ENCODE measurements around the gene PIK3C3. TPM values are rescaled to one million over a fixed set of nuclear protein-coding genes. Genes with fewer than 3 reads are reported as not detected.

The PIK3C3 gene
- polyA plus RNA-seq, 1 donor from 2014 or later: 42.9 TPM

- Histone ChIP-seq H3K79me2 (replicated peaks; ENCODE audit: insufficient read depth, low read length) (no peaks in the 10 kb centered on the region), H3K4me3 (ENCODE audit: low read length) (no peak overlapping the region), H3K36me3 (ENCODE audit: insufficient read depth, low read length) (no peaks in the 10 kb centered on the region), H3F3A (ENCODE audit: insufficient read depth, low read length, poor library complexity, severe bottlenecking) (no peaks in the 10 kb centered on the region), H3K9me3 (ENCODE audit: low read length) (no peaks in the 10 kb centered on the region), H4K20me1 (ENCODE audit: insufficient read depth) (no peaks in the 10 kb centered on the region), H3K9ac (ENCODE audit: low read length) (no peak overlapping the region), H3K9me2 (ENCODE audit: insufficient read depth, low read length) (no peaks in the 10 kb centered on the region), H3K4me2 (ENCODE audit: low read length) (no peak overlapping the region), H3K27ac (ENCODE audit: low read length) (no peak overlapping the region), H3K27me3 (ENCODE audit: insufficient read depth, low read depth, low read length) (no peaks in the 10 kb centered on the region), H2AFZ (ENCODE audit: low read depth, low read length) (no peak overlapping the region)
- TF ChIP-seq SMC3 (conservative IDR thresholded peaks at IDR 0.05; ENCODE audit: poor library complexity) (no peak), POLR2AphosphoS5 (IDR thresholded peaks at IDR 0.05) (no peak), EZH2 (IDR thresholded peaks at IDR 0.05; ENCODE audit: borderline replicate concordance, insufficient read depth, low read length, poor library complexity, severe bottlenecking) (no peak), REST (IDR thresholded peaks at IDR 0.05; ENCODE audit: borderline replicate concordance) (no peak), RAD21 (conservative IDR thresholded peaks at IDR 0.05) (no peak), MXI1 (conservative IDR thresholded peaks at IDR 0.05; ENCODE audit: poor library complexity, severe bottlenecking) (no peak), CTCF (IDR thresholded peaks at IDR 0.05; ENCODE audit: poor library complexity, severe bottlenecking) (no peak), TAF1 (IDR thresholded peaks at IDR 0.05; ENCODE audit: low read depth) (no peak), EP300 (conservative IDR thresholded peaks at IDR 0.05; ENCODE audit: poor library complexity, severe bottlenecking) (no peak)
Measured at GRCh38 chr18:41993151-41993550, 38.1 kb downstream of the PIK3C3 start.

GRCh38 chr18:41996020-41996419, 41.0 kb downstream of the PIK3C3 start:
- Histone ChIP-seq H3K36me3 (ENCODE audit: insufficient read depth, low read length) (no peaks in the 10 kb centered on the region), H3K9ac (ENCODE audit: low read length) (no peak overlapping the region), H3K9me2 (ENCODE audit: insufficient read depth, low read length) (no peaks in the 10 kb centered on the region), H3K27ac (ENCODE audit: low read length) (no peak overlapping the region), H4K20me1 (ENCODE audit: insufficient read depth) (no peaks in the 10 kb centered on the region), H3K4me2 (ENCODE audit: low read length) (no peak overlapping the region), H3K9me3 (ENCODE audit: low read length) (no peaks in the 10 kb centered on the region), H3K79me2 (replicated peaks; ENCODE audit: insufficient read depth, low read length) (no peaks in the 10 kb centered on the region), H2AFZ (ENCODE audit: low read depth, low read length) (no peak overlapping the region), H3K4me3 (ENCODE audit: low read length) (no peak overlapping the region), H3K27me3 (ENCODE audit: insufficient read depth, low read depth, low read length) (no peaks in the 10 kb centered on the region), H3F3A (ENCODE audit: insufficient read depth, low read length, poor library complexity, severe bottlenecking) (no peaks in the 10 kb centered on the region)
- no peak for TF ChIP-seq POLR2AphosphoS5 (IDR thresholded peaks at IDR 0.05)
- no peak for TF ChIP-seq EZH2 (IDR thresholded peaks at IDR 0.05; ENCODE audit: borderline replicate concordance, insufficient read depth, low read length, poor library complexity, severe bottlenecking)
- no peak for TF ChIP-seq REST (IDR thresholded peaks at IDR 0.05; ENCODE audit: borderline replicate concordance)
- TF ChIP-seq RAD21 (conservative IDR thresholded peaks at IDR 0.05): no peak
- no peak for TF ChIP-seq EP300 (conservative IDR thresholded peaks at IDR 0.05; ENCODE audit: poor library complexity, severe bottlenecking)
- TF ChIP-seq MXI1 (conservative IDR thresholded peaks at IDR 0.05; ENCODE audit: poor library complexity, severe bottlenecking): no peak
- no peak for TF ChIP-seq CTCF (IDR thresholded peaks at IDR 0.05; ENCODE audit: poor library complexity, severe bottlenecking)

All from neural cell (in vitro differentiated cells).